H7 (cell line): ENCODE measurements around the gene RXRB. TPM values are rescaled to one million over a fixed set of nuclear protein-coding genes. Genes with fewer than 3 reads are reported as not detected.
"Not testable (repeated sequence)": the region's sequence is repeated elsewhere in the genome, so short reads cannot be mapped to it uniquely, and the experiment has no call there.

Experiments
- DNase-seq: peaks from one replicate; pipeline ENCODE4 v3.0.0; 2012
- H3K27me3 ChIP-seq: 2 replicates; pipeline ENCODE4 v1.6.0; 2011; ENCODE audit warnings: mild to moderate bottlenecking, low read length; ENCODE audit not compliant: control insufficient read depth, insufficient read depth
- H3K36me3 ChIP-seq: replicated peaks from 2 replicates; pipeline ENCODE4 v1.5.1; 2011; ENCODE audit warnings: low read length; ENCODE audit not compliant: control insufficient read depth, insufficient read depth
- H3K4me3 ChIP-seq: 2 replicates; pipeline ENCODE4 v1.5.1; 2011; ENCODE audit warnings: low read depth, mild to moderate bottlenecking, control low read depth, low read length, moderate library complexity; ENCODE audit not compliant: insufficient read depth
- total RNA-seq: library from RNA; depleted of rRNA; stranded (reverse); fragments of >200 nt; shearing (Covaris generic); gene quantifications from 2 replicates; pipeline ENCODE4 v1.2.3, GENCODE V29; 2014; rRNA removed

RXRB gene
- total RNA-seq = 16.7 and 18.1 TPM in 2 replicates

DNA sequence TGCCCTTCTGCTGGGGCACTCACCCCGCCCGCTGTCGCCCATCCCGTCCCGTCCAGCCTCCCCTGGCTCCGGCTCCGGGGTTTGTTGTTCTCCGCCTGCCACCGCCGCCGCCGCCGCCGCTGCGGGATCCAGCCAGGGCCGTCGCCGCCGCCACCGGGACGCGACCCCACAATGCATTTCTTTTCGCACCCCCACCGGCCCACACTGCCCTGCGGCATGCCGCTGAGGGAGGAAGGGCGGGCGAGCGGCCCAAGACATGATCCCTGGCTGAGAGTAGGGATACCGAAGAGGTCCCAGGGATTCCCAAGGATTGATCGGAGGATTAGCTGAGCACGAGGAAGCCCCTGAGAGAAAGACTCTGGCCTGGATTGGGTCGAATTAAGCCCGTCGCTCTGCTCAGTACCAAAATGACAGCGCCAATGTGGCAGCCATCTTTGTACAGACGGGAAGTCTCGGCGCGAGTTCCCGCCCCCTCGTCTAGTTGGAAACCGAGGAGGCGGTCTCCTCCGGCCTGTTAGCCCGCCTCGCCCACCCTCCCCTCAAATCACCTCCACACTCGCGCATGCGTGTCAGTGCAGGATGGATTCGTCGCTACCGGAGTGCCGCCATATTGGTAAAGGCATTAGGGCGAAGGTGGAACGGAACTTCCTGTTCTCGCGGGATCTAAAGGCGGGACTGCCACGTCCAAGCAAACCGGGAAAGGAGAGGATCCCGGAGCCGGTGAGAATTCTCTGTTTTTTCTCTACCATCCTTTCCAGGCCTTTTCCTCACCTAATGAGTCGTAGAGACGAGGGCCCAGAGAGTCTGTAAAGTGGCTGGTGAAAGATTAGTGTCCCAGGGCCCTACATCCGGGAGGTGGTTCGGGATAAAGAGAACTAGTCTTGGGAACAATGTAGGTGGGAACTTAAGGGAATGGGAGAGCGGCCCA lies at the start of gene RXRB, which contains the start of gene SLC39A7:
Gene RXRB, minus strand, starts transcription at position 447 of the 928 bp plus-strand sequence. Its CDS starts 189 bp downstream, at position 258.
Gene SLC39A7, plus strand, starts transcription at position 649 of the 928 bp plus-strand sequence. CDS start 379 bp downstream, outside the sequence.
- Histone ChIP-seq H3K27me3 (peaks cover 2% of the 10 kb centered on the region; the same call in 1 of the 2 replicates), H3K36me3 (peaks cover 28% of the 10 kb centered on the region), H3K4me3 (peak within 1 kb of the TSS; percentile 61)
- peak; percentile 97 for DNase-seq

DNA sequence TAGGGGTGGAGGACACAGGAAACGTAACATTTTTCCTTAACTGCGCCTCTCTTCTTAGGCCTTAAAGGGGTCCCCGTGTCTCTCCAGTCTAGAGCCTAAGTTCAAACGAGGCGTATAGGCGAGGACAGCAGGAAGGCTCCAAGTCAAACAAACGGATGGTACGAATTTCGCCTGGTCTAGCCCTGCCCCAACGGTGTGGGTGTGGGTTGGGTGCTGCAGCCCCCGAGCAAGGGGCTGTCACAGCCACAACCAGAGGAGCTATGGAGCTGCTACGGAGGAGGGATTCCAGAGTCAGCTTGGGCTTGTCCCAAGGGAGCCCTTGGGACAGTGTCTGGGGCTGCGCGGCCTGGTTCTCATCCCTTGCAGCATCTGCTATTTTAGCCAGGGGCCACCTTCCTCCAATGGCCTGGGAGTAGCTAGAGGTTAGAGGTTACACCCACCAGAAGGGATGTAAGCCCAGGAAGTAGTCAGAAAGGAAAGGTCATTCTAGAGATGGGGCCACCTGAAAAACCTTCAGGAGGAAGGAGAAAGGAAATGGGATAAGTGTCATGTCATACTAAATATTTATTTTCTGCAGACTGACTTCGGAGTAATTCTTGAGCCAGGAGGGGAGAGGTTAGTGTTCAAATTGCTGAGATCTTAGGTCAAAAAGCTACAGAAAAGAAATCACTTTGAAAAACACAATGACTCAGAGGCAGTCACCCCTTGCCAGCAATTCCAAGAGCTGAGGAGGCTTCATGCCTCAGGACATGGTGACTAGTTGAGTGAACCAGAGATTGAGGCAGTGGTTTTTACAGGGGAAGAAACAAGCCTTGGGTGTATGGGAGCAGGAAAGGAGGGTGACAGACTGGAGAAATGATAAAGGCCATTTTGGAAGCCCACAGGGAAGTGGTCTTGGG lies 49.5 kb upstream of the RXRB start:
- DNase-seq = no peak
- Histone ChIP-seq H3K27me3 (peaks cover 25% of the 10 kb centered on the region), H3K36me3 (no peaks in the 10 kb centered on the region; the same call in 1 of the 2 replicates), H3K4me3 (peak overlapping the region; percentile 72)

DNA sequence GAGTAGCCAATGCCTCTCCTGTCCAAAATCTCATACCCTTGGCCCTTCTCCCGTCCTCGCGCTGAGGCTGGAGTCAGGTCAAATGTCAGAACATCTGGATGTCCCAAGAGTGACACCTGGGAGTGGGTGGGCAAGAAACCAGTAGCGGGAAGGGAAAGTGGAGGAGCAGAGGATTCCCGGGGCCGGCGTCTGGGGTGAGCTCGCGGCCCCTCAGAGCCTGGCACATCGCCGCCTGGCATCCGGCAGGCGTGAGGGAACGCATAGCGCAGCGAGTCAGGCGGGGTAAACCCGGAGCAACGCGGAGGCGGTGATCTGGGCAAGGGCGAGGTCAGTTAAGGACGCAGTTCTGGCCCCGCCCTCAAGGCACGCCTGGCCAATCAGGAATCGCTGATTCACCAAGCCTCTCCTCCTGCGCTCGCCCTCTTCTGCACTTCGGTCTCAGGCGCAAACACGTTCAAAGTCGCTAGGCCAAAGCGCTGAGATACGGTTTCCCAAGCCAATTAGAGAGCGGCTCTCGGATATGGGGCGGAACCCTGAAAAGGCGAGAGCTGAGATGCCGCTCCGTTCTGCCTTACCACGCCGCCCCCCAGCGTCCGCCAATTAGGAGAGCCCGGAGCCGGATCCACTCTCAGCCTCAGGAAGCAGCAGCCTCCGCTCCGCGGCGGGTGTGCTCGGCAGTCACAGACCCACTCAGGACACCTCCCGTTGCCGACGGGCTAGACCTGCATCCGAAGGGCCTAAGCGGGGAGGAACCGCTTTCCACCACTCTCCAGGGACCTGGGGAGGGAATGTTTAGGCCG lies 48.7 kb upstream of the RXRB start:
- peak overlapping the region; percentile 72 for H3K4me3 ChIP-seq
- peak; percentile 94 for DNase-seq

DNA sequence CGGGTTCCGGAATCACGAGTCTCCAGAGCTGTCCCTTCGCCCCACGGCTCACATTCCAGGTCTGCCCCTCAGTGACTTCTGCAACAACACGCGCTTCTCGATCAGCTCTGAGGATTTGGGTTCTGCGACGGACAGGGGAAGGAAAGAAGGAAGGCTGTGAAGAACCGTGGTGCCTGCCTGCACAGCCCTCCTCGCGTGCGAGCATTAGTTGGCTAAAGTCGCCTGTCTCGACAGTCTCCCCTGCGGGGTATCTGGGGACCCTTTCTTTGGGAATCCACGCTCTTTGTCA lies 48.1 kb upstream of the RXRB start:
- H3K27me3 ChIP-seq = peaks cover 25% of the 10 kb centered on the region
- H3K36me3 ChIP-seq = no peaks in the 10 kb centered on the region; the same call in 1 of the 2 replicates
- DNase-seq = peak; percentile 31
- H3K4me3 ChIP-seq = peak overlapping the region; percentile 72

More for the DNA sequence above, 48.7 kb upstream of the RXRB start:
- H3K27me3 ChIP-seq = peaks cover 25% of the 10 kb centered on the region
- H3K36me3 ChIP-seq = no peaks in the 10 kb centered on the region; the same call in 1 of the 2 replicates

DNA sequence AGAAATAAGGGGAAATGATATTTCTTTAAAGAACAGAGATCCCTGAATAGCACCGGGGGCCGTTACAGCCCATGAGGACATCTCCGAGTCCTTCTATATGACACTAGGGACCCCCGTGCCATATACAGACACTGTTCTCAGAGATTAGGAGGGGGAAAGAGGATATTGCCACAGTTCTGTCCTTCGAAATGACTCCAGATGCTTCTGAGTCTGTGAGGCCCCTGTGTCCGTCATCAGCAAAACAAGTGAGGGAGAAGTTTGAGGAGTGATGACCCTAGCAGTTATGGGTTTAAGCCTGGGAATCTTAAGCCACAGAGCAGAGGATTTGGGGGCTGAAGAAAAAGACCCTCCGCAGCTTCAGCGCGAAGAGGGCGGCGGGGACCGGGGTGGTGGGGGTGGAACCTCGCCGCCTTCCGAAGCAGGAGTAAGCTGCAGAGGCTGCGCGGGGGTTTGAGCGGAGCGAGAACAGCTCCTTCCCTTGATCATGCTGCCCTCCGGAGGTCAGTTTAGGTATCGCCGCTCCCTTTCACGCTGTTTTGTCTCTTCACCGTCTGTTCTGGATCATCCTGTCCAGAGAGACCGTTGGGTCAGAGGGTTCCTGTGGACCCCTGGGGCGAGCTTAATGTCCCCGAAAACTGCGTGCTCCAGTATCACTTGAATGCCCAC lies 47.6 kb upstream of the RXRB start:
- H3K36me3 ChIP-seq = no peaks in the 10 kb centered on the region; the same call in 1 of the 2 replicates
- H3K4me3 ChIP-seq = peak overlapping the region; percentile 72
- peaks cover 25% of the 10 kb centered on the region for H3K27me3 ChIP-seq
- DNase-seq = peak; percentile 92

DNA sequence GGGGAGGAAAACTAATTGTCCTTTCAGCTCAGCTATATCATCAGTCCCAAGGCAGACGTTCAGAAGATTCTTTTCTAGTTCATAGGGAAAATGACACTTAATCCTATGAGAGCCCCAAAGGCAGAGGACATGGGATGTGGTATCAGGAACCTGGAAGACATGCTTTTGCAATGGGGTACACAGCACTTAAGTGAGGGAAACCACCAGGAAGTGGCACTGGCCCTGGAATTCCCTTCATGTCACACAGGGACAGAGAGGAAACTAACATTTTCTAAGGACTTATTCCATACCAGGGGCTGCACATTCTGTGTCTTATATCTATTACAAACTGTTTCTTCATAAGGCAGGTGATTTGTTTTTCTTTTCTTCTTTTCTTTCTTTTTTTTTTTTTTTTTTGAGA lies 43.0 kb upstream of the RXRB start:
- no peak overlapping the region for H3K4me3 ChIP-seq
- H3K27me3 ChIP-seq = peaks cover 24% of the 10 kb centered on the region
- no peaks in the 10 kb centered on the region for H3K36me3 ChIP-seq
- no peak for DNase-seq

DNA sequence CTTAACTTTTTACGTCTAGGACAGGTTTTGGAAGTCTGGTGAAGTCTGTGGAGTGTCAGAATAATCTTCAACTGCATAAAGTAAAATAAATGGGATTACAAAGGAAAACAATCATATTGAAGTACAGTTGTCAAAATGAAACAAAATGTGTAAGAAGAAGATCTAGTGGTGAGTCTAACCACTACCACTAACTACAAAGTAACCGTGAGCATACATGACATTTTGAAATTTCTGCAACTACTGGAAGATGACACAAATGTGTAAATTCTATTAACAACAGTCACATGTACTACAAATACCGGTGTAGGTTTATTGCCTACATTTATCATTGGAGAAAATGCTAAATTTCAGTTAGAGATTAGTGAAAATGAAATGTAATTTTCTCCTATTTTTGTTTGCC lies 41.5 kb upstream of the RXRB start:
- Histone ChIP-seq H3K36me3 (no peaks in the 10 kb centered on the region), H3K4me3 (no peak overlapping the region), H3K27me3 (peaks cover 12% of the 10 kb centered on the region)
- DNase-seq = no peak

DNA sequence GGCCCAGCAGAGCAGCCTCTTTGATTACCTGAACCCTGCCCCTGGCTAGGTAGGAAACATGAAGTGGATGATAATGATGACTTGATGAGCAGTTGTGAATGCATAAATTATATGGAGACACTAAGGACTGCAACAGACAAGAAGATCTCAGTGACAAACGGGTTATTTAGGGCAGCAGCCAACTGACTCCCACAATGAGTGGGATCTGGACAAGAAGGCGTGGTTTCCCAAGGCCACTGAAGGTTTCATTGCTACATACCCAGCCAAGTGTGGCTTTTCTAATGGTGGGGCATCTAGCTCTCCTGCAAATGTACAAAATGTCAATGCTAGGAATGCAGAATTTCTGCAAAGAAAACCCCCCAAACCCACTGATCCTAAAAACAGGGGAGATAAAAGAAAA lies 37.3 kb upstream of the RXRB start:
- no peak for DNase-seq
- Histone ChIP-seq H3K4me3 (no peak overlapping the region), H3K27me3 (peaks cover 3% of the 10 kb centered on the region), H3K36me3 (no peaks in the 10 kb centered on the region)

DNA sequence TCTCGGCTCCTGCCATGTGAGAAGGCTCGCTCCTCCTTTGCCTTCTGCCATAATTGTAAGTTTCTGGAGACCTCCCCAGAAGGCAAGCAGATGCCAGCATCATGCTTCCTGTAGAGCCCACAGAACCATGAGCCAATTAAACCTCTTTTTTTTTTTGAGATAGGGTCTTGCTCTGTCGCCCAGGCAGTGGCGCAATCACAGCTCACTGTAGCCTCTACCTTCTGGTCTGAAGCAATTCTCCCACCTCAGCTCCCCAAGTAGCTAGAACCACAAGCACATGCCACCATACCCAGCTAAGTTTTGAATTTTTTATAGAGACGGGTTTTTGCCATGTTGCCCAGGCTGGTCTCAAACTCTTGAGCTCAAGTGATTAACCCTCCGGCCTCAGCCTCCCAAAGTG lies 36.4 kb upstream of the RXRB start:
- H3K27me3 ChIP-seq = peaks cover 3% of the 10 kb centered on the region
- no peak for DNase-seq
- no peak overlapping the region for H3K4me3 ChIP-seq
- no peaks in the 10 kb centered on the region for H3K36me3 ChIP-seq

DNA sequence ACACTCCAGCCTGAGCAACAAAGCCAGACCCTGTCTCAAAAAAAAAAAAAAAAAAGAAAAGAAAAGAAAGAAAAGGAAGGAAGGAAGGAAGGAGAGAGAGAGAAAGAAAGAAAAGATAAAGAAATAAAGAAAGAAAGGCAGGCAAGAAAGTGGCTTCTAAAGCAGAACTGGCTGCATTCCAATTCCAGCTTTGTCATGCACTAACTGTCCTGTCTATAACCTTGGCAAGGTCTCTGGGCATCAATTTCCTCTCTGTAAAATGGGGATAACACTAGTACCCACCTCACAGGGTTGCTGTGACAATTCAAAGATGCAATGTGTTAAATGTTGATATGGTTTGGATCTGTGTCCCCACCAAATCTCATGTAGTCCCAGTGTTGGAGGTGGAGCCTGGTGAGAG lies 35.9 kb upstream of the RXRB start:
- no peak for DNase-seq
- no peak overlapping the region for H3K4me3 ChIP-seq
- no peaks in the 10 kb centered on the region for H3K36me3 ChIP-seq
- H3K27me3 ChIP-seq = peaks cover 3% of the 10 kb centered on the region

DNA sequence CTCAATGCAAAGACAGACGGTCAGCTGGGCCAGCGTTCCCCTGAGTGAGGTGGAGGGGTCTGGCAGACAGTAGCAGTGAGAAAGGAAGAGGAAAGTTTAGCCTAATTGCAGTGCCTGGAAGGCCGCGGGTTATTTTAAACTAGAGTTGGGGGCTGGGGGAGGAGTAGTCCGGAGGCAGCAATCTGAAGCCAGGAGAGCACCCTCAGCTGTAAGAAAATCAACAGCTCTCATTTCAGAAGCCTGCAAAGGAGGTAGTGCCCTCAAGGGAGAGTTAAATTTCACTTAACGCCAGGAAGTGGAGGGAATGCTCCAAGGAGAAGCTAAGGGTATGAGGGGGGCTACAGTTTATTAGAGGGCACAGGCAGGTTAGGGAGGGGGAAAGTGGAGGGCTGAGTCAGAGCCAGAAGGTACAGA lies 34.8 kb upstream of the RXRB start:
- DNase-seq = no peak
- no peak overlapping the region for H3K4me3 ChIP-seq
- H3K27me3 ChIP-seq = peaks cover under 1% of the 10 kb centered on the region
- no peaks in the 10 kb centered on the region for H3K36me3 ChIP-seq

DNA sequence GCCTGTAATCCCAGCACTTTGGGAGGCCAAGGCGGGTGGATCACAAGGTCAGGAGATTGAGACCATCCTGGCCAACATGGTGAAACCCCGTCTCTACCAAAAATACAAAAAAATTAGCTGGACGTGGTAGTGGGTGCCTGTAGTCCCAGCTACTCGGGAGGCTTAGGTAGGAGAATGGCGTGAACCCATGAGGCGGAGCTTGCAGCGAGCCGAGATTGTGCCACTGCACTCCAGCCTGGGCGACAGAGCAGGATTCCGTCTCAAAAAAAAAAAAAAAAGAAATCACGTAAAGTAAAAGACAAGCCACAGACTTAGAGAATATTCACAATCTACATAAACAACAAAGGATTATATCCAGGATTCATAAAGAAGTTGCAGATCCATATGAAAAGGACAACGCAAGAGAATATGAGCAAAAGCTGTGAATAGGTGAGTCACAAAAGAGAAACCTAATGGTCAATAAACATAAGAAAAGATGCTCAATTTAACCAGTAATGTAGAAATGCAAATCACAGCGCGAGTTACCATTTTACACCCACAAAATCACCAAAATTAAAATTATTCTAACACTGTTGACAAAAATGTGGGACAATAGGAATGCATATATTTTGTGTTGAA lies 26.1 kb upstream of the RXRB start:
- H3K27me3 ChIP-seq, DNase-seq, H3K36me3 ChIP-seq, H3K4me3 ChIP-seq: not testable (repeated sequence)

DNA sequence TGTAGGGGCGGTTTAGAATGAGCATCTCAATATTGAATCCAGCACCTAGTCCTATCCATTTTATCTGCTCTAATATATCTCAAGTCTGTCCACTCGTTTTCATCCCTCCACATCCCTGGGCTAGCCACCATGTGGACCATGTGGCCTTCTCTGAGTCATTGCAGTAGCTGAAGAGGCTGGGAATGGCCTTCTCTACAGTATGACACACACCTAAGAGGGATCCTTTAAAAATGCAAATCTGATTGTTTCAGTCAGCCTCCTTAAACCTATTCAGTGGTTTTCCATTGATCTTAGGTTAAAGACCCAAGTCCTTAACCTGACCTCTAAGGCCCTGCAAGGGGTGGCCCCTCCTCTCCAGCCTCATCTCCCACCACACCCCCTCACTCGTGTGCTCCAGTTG lies 17.2 kb upstream of the RXRB start:
- DNase-seq = peak; percentile 36
- no peak overlapping the region for H3K4me3 ChIP-seq
- peaks cover 73% of the 10 kb centered on the region for H3K27me3 ChIP-seq
- H3K36me3 ChIP-seq = no peaks in the 10 kb centered on the region
